GM18502 (cell line): ENCODE measurements around the gene GPR141.
"Not testable (repeated sequence)": the region's sequence is repeated elsewhere in the genome, so short reads cannot be mapped to it uniquely, and the experiment has no call there.

Experiments
- ATAC-seq: cut with Tn5 transposase; IDR thresholded peaks from one replicate; pipeline ENCODE4 v1.9.1; 2021; ENCODE audit warnings: mild to moderate bottlenecking; ENCODE audit not compliant: unreplicated experiment, poor library complexity

GPR141 gene

DNA sequence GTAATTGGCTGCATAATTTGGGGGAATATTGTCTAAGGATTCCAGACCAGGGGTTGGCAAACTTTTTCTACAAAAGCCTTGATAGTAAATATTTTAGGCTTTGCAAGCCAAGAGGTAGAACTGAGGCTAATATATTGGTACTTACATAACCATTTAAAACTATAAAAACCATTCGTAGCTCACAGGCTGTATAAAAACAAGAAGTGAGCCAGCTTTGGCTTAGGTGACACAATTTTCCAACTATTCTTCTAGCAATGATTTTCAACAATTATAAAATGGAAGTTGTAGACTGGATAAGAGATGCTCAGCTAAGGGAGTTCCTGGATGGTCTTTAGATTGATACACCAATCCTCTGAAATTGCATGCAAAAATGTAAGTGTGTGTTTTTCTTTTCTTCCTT is 1.4 kb downstream of the GPR141 start:
- ATAC-seq, result no peak

DNA sequence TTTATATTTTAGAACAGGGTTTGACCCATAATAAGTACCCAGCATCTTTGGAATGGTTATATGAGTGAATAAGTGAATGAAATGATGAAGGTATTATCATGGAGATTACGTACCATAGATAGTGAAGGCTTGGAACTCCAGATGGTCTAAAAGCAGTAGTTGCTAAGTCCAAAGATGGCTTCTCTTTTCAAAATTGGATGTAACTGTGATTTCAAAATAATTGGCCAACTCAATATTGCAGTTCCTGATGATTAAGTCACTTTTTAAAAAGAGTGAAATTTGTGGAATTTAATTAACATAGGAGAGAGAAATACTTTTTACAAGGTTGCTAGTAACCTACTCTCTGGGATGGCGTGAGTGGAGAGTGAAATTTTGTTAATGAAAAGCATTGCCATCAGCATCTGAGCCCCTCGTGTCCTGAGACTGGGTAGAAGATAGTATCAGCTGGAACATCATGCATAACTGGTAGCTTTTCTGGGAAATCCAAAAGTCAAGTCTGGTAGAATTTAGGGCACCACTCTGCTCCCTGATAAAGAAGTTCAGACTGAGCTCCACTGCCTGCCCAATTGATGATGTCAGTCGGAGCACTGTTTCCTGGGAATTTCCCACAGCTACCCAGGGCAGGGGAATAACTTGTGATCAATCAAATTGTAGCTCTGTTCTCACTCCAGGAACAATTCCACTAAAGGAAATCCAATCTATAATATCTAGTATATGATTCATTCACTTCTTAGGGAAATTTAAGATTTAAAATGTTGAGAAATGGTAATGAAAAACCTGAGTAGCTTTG is 3.2 kb downstream of the GPR141 start:
- no peak for ATAC-seq

DNA sequence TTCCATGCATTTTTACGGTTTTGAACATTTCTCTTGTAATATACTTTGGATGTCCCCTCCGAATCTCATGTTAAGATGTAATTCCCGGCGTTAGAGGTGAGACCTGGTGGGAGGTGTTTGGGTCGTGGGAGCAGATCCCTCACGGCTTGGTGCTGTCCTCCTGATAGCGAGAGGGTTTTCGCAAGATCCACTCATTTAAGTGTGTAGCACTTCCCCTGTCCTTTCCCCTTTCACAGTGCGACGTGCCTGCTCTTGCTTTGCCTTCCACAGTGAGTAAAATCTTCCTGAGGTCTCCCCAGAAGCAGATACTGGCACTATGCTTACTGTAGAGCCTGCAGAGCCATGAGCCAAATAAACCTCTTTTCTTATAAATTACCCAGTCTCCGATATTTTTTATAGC is 6.6 kb downstream of the GPR141 start:
- no peak for ATAC-seq

DNA sequence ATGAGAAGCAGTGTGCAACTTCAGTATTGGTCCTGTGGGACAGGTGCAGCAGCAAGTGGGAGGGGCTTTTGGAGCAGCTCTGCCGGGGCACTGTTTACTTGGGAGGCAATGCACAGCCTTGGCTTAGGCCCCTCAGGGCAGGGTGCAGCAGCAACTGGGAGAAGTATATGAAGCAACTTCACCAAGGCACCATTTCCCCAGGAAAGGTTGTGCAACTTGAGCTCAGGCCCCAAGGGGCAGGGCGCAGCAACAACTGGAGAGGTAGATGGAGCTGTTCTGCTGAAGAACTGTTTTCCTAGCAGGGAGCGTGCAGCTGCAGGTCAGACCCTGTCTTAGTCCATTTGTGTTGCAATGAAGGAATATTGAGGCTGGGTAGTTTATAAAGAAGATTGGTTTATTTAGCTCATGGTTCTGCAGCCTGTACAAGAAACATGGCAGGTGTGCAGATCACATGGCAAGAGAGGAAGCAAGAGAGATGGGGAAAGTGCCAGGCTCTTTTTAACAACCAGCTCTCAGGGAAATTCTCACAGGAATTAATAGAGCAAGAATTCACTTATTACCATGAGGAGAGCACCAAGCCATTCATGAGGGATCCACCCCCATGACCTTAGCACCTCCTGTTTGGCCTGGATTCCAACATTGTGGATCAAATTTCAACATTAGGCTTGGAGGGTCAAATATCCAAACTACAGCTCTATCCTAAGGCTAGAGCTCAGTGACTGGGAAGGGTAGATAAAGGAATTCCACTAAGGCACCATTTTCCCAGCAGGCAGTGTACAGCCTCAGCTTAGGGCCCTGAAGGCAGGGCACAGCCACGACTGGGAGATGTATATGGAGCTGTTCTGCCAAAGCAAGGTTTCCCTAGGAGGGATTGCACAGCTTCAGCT is 10.9 kb downstream of the GPR141 start:
- ATAC-seq, result no peak

DNA sequence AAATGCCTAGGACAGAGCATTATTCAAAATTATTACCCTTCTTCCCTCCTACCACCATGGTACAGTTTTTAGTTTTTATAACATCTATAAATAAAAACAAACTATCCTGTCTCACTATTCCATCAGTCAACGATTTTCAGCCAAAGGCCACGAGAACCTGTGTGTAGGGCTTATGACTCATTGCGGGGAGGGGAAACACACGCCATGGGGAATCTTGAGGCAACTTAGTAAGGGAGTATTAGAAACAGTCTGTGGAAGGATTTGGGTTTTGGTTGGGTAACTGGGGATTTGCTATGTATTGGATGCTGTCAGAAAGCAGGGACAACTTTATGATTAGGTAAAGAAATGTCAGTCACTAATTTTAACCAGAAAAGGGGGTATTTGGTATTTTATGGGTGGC is 14.7 kb downstream of the GPR141 start:
- no peak for ATAC-seq

DNA sequence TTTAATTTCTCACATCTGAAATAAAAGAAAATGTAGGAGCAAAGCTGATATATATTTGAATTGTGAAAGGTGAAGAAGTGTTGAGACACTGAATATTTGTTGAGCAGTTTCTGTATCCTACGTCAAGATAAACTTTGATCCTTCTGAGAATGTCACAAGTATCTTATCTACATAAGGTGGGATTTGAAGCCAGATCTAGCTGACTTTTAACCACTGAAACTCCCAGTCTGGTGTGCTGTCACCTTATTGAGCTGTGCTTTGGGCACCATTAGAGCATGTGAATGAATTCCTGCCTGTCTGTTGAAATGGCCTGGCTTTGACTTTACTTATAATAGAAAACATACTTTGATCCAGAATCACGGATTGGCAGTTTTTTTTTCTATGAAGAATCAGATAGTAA is 15.2 kb downstream of the GPR141 start:
- no peak for ATAC-seq

DNA sequence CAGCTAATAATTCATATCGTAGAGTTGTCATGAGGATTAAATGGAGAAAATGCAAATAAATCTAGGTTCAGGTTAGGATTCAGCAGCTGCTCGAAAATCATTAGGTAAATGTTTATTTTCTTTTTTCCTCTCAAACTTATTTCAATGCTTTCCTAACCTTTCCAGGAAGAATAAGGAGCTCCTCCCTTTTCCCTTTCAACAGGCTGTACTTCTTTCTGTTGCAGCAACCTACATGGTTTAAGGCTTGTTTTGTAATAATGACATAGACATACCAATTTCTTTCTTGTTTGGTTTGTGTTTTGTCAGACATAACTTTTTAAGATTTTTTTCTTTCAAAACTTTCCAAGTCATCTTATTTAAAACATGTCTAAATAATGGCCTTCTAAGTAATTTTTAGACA is 18.2 kb downstream of the GPR141 start:
- no peak for ATAC-seq

DNA sequence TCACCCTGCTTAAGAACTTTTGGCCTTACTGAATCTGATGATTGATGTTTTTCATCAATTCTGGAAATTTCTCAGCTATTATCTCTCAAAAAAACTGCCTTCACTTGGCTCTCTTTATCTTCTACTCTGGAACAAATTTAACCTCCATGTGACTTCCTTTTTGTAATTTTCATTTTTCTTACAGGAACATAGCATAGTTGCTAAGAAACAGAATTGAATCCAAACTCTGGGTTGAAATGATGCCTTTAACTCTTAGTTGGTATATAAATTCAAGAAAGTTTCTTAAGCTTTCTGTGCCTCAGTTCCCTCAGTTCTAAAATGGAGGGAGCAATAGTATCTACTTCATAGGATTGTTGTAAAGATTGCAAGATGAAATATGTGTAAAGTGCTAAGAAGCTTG is 19.8 kb downstream of the GPR141 start:
- ATAC-seq, result no peak

DNA sequence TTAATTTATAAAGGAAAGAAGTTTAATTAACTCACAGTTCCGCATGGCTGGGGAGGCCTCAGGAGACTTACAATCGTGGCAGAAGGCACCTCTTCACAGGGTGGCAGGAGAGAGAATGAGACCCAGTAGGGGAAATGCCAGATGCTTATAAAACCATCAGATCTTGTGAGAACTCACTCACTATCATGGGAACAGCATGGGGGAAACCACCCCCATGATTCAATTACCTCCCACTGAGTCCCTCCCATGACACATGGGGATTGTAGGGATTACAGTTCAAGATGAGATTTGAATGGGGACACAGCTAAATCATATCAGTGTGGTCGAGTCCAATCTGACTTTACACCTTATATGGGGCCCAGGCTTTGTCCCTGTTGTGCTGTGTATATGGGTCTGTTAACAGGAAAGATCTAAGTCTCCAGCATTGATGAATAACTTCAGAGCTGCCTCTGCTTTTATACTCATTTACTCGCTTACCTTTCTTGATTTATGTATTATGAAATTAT is 20.8 kb downstream of the GPR141 start:
- not testable (repeated sequence) for ATAC-seq

DNA sequence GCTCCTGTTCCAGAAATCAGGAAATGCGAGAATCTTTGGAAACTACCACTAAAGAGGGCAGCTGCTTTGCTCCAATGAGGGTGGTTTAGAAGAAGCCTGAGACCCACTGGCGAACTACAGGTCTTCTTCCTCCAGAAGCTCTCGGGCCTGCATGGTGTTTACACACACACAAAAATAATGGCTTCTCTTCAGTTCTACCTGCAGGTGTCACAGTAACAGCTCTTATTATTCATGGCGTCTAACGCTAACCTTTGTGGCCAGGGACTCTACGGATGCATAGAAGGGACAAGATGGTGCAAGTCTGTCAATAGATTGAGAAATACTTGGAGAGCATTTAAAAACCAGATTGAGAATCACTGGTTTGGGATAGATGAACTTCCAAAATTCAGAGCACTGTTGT is 22.4 kb downstream of the GPR141 start:
- no peak for ATAC-seq

DNA sequence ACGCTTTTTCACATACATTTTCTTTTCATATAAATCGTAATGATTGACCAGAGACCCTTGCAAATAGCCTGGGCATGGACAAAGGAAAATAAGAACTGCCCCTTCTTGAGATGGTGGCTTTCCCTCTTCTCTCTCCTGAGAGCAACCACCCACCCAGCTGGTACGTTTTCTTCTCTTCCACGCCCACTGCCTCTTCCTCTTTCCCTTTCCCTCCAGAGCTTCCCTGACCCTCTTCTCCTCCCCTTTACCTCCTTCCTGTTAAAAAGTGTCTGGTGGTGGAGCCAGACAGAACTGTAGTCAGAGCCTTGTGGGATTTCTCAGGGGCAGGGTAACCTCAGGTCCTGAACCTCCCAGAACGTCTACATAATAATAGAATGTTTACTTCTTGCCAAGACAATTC is 23.2 kb downstream of the GPR141 start:
- no peak for ATAC-seq

DNA sequence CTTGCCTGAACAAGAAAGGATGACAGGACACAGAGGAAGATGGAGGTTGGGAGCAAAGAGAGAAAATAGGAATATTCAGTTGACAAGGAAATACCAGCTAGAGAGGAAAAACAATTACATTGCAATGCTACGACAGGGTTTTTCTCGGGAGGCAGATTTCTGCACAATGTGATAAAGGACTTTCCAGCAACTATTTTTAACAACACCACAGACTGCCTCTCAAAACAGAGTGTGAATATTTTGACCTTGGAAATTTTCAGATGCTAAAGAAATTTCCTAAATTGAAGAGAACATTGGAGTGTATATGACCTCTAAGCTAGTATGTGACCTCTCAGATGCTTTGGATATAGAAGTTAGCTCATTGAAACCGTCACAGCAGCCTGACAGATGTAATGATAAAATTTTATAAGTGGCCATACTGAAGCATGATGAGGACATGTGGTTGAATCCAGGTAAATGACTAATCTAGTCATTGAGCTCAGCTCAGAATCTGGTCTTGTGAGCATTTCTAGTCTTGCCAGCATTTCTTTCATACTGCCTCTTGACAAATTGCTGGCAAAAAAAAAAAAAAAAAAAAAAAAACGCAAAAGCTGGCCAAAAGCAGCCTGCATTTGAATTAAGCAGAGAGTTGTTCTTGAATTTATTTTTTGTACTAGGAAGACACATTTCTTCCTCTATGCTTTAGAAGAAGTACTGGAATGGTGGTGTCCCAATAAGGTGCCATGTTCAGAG is 24.4 kb downstream of the GPR141 start:
- no peak for ATAC-seq

DNA sequence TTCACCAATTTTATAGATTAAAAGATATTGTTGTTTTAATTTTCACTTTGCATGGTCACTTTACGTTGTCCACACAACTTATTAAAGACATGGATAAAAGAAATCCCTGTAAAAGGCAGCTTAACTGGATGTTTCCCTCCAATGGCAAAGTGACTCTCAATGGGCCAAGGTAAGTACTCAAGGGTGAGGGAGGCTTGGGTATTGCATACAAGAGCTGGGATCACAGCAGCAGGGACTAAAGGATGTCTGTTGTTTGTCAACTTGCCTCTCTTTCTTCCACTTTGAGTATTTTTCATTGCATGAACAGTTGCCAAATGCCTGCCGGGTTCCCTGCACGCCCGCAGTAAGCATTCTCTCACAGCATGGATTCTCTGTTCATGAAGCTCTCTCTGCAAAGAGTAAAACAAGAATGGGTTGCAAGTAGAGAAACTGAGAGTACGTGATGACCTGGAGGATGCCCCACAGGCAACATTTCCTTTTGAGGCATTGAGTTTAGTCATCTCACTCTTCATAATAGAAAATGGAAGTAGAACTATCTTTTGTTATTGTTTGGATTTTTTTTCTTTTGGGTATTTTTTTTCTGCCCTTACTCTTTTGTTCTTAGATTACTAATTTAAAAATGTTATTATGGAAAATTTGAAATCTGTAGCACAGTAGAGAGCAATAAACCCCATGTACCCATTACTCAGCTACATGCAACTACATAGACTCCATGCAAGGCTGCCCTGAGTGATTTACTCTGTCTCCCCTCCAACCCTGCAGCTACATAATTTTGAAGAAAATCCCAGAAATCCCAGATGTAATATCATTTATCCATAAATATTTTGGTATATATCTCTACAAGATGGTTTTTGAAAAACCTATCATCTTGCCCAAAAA is 26.3 kb downstream of the GPR141 start:
- ATAC-seq, result peak; percentile 99

DNA sequence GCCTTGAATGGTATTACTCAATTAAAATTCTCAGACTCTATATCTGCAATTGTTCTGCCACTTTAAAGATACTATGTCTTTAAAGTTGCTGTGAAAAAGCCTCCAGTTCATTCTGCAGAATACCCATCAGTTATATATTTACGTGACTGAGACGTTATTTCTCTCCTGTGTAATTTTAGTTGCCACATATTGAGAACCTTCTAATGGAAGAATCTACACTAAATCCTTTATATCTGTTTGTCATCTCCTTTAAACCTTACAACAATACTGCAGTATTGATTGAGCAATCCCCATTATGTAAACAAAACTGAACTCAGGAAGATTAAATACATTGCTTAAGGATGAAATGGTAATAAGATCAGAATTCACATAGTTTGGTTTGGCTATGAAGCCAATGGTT is 30.0 kb downstream of the GPR141 start:
- ATAC-seq, result no peak

DNA sequence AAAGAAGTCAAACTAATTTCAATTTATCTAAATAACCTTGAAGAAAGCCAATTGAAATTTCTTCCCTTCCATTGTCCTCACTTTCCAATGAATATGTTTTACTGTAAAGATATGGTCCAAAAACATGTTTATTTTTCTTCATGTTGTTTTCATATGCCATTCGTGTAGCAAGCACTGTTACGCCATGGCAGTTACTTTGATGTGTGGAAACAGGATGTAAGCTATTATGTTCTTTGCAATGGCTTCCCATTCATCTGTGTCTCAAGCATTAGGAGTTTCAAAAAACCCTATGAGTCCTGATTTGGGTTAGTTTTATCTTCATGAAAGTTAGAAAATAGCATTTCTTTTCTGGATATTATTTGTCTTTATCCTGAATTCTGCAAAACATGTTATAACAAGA is 31.0 kb downstream of the GPR141 start:
- no peak for ATAC-seq

DNA sequence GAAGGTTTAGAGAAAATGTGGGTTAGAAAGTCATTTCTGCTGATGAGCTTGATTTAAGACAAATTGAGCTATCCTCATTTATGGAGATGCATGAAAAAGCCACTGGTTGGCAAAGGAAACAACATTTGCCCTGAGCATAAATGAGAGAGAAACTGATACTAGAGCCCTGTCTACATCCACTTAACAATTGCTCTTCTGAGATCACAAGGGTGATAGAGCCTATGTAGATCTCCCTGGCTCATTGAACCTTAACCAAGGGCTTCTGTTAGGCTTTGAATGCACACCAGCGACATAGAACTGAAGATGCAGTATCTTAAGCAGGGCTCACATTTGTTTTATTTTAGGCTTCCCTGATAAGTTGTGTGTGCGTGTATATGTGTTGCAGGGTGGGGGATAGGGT is 35.0 kb downstream of the GPR141 start:
- ATAC-seq, result peak; percentile 82

DNA sequence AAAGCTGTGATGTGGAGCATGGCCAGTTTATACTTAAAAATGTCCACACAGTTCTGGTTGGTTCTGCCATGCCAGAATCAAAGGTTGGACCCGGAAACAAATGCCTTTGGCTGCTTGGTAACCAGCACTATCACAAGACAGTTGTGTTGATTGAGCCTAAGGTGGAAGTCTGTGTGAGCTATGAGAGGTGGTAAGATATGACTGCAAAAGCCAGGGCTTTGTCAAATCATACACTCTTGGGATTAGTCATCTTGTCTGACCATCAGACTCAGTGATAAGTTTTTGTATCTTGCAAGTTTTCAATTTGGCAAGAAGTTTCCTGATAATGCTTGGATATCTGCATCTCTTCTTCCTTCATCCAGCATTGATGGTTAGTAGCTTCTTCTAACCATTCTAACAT is 35.5 kb downstream of the GPR141 start:
- peak; percentile 94 for ATAC-seq

DNA sequence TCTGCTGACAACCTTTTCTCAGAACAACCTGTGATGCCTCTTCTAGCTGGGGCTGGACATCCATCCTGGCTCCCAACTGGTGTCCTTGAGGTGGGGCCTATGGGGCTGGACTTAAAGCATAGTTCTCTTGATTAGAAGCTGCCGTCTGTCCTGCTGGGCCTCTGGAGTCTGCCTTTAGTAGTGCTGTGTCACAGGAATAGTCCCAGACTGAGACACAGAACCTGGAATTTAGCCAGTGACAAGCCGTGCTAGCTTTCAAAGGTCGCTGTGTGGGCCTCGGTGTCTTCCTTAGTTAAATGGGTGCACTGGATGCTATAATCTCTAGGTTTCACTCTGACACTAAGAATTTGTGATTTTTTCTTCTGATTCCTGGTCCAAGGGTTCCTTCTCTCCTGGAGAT is 41.2 kb downstream of the GPR141 start:
- no peak for ATAC-seq

DNA sequence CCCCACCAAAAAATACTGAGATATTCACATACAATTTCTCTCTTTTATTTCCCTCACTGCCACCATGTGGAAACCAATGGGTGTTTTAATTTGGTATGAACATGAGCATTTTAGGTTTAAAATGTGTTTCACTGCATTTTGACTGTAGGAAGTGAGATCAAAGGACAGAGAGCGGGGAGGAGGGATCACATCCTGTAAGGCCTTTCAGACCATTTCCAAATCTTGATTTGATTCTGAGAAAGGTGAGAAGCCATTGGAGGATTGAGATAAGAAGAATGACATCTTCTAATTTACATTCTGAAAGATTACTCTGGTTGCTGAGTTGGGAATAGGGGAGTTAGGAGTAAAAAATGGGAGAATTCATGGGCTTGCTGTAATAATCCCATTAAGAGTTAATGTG is 42.5 kb downstream of the GPR141 start:
- ATAC-seq, result no peak

DNA sequence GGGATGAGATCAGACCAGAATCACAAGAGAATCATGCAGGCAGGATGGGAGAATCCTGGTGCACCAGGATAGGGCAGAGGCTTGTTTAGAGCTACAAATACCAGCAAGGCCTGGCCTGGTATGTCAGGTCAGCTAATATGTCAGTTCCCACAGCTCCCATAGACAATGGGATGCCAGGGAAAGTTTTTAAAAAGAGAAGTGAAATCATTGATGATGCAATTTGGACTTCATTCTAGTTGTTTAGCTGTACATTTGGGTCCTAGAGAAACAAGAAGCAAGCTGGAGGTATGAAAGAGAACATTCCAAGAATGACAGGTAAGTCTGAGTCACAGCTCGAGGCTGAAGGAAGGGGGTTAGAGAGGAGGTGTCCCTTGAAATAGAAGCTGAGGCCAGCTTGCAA is 45.2 kb downstream of the GPR141 start:
- no peak for ATAC-seq
